DMS153 treated with DMSO at 0.1 percent for 48 hours (cell line): Measurements from ENCODE around the gene ASB2.

Experiments
- DNase-seq: peaks from one replicate; lab custom pipeline; 2025; ENCODE audit not compliant: unreplicated experiment; lab: John Stamatoyannopoulos, UW

ASB2 gene

GRCh38 chr14:93911975-93912615, 64.3 kb downstream of the ASB2 start:
- no peak for DNase-seq

- DNase-seq, result no peak
Observed at GRCh38 chr14:93909429-93910128, 66.8 kb downstream of the ASB2 start.

GRCh38 chr14:93906341-93907329, 69.7 kb downstream of the ASB2 start:
- peak; percentile 46 for DNase-seq

- DNase-seq, result no peak
Observed at GRCh38 chr14:93905623-93906022, 70.7 kb downstream of the ASB2 start.

DNA sequence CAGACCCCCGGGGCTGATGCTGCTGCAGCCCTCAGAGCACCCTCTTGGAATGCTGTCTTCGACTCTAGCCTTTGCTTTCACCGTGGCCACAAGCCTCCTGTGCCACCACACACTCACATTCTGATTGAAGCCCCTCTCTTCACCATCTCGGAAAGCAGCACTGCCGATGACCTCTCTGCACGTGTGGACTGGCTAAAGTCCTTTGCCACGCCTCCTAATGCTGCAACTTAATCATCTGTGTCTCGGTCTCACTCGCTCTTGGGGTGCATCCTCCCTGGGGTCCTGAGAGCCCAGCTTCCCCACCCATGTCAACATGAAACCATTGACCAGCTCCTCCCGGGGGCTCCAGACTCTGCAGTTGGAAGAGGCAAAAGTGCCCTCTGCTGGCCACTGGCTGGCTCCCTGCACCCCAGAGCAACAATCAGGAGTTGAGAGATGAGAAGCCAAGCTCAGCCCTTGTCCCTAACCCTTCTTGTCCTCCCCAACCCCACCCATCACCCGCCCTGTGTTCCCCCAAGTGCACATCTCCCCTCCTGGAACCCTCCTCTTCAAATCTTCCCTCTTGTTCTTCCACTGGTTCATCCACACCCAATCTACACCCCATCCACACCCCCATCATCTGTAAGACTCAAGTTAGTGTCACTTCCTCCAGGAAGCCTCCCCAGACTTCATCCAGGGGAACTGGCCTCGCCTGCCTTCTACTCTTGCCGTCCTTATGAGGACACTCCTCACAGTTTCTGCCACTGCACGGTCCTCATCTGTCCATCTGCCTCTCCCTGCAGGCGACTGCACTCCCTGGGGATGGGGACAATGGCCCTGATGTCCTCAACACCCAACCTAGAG, 72.8 kb downstream of the ASB2 start:
- no peak for DNase-seq

DNA sequence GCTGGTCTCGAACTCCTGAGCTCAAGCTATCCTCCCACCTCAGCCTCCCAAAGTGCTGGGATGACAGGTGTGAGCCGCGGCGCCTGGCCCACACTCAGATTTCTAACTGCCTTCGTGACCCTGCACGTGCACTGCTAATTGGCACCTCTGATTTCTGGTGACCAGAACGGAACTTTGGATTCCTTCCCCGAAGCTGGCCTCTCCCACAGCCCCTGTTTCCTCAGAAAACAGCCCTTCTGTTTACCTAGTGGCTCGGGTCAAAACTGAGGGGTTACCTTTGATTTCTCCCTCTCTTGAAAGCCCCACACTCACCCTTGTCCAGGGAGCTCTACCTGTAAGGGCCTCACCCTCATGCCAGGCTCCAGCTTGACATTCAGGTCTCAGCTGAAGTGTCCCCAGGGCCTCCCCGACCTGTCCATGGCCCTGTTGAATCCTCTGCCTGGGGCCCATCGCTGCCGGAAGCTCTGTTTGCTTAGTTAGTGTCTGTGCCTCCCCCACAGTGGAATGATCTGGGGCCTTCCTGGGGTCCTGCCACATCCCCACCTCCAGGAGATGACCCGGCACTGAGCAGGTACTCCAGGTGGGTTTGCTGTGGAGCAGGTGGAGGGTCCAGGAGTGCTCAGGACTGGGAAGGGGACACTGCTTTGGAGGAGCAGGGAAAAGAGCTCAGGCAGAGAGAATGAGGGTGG, 73.6 kb downstream of the ASB2 start:
- no peak for DNase-seq

DNA sequence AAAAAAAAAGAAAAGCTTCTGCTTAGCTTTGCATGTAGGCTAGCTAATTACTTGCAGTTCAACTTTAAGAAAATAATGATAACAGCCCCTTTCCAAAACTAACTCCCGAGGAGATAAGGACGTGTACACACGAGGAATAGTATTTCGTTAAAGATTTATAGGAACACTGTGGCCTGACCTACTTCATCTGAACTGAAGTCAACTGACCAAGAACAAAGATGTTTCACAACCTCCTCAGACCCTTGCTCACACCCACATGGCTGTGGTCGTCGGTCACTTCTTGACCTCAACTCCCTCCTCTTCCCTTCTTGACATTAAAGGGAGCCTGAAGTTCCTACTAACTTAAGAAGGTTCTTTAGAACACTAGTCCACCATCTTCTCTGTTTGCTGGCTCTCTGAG, 74.6 kb downstream of the ASB2 start:
- DNase-seq, result no peak

DNA sequence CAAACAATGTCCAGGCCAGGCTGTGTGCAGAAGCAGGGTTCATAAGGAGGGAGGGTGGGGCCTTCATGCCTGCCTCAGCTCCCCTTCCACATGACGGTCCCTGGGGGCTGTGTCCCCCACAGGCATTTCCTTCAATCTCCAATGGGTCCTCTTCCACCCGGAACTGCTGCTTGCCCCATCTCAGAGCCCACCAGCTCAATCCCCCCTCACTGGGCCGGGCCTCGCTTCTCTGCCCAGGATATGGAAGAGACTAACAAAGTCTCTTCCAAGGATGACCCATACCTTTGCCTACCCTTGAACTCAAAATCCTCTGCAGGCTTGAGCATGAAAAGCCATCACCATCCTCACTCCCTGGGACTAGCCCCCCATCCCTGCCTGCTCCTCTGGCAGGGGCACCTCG, 77.6 kb downstream of the ASB2 start:
- DNase-seq, result no peak

GRCh38 chr14:93898081-93898611, 78.2 kb downstream of the ASB2 start:
- DNase-seq, result no peak

DNA sequence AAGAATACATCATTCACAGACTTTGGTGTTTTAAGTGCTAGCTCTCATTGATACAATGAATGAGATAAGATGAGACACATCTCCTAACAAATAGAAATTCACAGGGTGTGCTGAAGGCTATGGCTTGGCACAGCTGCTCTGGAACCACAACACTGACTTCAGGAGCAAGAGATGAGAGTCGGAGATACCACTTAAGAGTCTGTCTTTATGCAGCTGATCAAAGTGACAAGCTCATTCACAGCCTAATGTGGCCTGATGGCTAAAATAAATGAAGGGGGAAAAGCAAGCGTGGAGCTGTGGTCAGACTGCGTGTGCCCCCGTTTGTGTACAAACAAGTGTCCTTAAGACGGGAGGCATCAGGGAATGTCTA, 78.9 kb downstream of the ASB2 start:
- no peak for DNase-seq

DNA sequence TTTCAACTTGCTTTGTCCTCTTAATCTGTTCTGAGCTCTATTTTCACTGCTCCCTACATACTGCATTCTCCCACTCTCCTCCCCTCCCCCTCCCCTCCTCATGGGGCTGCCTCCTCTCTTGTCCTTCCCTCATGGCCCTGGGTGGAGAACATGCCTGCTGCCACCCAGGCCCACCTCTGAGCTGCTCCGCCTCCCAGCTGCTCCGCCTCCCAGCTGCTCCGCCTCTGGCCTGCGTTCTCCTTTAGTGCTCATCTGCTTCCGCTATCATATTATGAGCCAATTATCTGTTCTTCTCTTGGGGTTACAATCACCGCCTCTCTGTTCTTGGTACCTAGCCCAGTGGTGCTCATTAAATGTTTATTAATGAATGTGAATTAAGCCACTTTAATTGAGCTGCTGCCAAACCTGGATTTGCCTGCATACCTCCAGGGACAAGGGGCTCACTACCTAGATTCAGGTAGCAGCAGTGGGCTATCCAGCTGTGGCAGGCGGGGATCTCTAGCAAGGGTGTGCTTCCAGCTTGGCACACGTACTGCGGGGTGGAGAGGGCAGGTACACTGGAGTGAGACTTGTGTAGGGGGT, 81.3 kb downstream of the ASB2 start:
- DNase-seq, result no peak

DNA sequence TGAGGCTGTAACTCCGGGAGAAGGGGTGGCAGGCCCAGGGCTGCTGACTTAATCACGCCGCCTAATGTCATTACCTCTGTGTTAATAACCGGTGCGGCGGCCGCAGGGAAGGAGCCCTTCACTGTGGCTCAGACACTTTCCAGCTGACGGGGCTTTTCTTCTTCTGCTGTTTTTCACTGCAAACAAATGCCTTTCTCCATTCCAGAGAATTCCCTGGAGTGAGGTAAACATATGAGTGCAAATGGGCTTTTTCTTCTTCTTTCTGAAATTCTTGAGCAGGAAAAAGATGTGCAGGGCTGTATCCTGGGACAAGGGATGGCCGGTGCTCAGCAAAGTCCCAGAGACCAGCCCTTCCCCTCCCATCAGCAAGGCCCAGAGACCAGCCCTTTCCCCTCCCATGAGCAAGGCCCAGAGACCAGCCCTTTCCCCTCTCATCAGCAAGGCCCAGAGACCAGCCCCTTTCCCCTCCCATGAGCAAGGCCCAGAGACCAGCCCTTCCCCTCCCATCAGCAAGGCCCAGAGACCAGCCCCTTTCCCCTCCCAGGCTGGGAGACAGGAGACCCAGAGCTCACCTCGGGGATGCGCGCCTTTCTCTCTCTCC, 82.6 kb downstream of the ASB2 start:
- no peak for DNase-seq

DNA sequence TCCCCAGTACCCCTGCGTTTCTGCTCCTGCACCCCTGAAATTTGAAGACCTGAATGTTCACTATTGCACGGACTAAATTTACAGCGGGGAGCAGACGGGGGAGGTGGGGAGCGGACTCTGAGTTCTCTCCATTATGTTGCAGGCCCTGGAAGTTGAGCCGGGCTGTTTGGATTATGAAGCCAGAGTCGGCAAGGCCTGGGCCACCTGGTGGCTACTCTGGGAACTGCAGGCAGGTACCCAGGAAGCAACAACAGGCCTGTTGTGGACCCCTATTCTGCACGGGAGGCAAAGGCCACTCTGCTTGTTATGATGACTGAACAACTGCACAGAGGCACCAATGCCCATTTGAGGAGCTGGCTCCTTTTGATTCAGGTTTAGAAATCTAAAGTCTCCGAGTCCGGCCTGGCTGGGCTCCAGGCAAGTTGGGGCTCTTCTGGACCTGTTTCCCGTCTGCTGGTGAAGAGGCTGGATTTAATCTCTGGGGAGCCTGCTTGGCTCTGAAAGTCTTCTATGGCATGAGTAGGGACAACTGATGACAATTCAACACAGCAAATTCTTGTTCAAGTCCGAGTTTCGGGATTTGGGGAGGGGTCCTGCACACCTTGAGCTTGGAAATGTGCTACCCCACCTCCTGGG, 83.3 kb downstream of the ASB2 start:
- peak; percentile 14 for DNase-seq

- DNase-seq, result no peak
Observed at GRCh38 chr14:93892505-93892839, 83.9 kb downstream of the ASB2 start.

DNA sequence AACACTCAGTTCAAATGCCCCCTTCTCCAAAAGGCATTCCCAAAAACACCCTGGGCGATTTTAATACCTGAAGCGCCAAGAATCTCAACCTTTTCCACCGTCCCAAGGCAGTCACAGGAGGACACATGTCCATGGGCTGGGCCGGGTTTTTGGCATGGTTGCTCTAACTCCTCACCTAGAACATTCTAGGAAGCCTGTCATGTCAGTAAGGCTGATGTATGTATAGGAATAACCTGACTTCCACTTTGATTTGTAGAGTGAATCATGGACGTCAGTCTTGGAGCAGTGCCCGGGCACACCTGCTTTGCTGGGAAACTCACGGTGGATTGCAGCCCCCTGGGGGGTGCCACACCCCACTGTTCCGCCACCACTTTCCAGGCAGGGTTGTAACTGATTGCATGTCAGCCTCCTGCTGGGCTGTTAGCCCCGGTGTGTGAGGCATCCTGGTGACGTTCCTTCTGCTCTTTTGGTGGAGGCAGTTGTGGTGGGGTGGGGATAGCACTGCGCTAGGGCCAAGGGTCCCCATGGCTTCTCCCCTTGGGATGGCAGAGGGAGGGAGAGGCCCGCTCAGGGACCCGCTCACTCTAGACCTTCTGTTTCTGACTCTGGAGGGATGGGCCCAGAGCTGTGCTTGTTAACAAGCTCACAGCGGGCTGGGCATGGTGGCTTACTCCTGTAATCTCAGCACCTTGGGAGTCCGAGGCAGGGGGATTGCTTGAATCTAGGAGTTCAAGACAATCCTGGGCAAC, 84.4 kb downstream of the ASB2 start:
- DNase-seq, result no peak

- no peak for DNase-seq
Observed at GRCh38 chr14:93889739-93890483, 86.5 kb downstream of the ASB2 start.

DNA sequence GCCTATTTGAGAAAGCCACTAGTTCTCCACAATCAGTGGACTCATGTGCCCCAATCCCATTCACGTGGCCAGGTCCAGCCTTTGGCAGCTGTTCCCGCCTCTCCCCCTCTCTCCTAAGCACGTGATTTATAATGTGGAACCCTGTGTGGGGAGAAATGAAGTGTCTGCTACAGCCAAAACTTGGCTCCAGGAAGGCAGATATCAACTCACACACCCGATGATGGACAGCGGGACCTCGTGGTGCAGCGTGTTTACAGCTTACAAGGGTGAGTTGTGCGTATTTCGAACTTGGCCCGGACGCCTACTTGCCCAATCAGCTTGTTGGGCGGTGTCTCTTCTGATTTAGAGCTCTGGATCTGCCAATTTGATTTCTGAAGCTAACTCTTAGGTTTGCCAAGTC, 87.4 kb downstream of the ASB2 start:
- no peak for DNase-seq

DNA sequence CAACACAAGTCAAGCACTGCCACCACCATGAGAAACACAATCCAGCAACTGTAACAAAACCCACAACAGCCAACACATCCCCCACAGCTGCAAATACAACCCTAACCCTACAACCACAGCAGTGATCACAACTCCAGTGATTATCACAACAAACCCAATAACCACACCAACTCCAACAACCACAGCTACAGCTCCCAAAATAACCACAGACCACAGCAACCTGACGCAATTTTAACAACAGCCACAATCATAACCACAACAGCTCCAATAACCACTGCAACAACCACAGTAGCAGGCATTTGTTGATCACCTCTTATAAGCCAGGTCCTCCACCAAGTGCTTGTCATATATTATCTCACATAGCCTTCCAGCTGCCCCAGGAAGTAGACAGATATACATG, 91.4 kb downstream of the ASB2 start:
- DNase-seq, result no peak
